IMR-90 (cell line): ENCODE data around the gene SCYGR7. TPM values are rescaled to one million over a fixed set of nuclear protein-coding genes. Genes with fewer than 3 reads are reported as not detected.

Source experiments
- ATAC-seq: fragments of 200-7000 bp; cut with Tn5 transposase; 2 replicates; pipeline ENCODE4 v1.9.1; 2020; ENCODE audit warnings: low read depth, mild to moderate bottlenecking, moderate library complexity
- BruUV-seq: library from RNA; stranded (reverse); fragments of 400-500 nt; replicated peaks from 2 replicates; lab custom pipeline; 2021; lab: Mats Ljungman, UMichigan
- CTCF ChIA-PET: fragments of 300-600 bp; formaldehyde crosslinking; extraction: SDS; loops from one replicate; lab custom pipeline; 2021; ENCODE audit warnings: antibody characterized with exemption; lab: Yijun Ruan, JAX
- POLR2A ChIA-PET: fragments of 300-600 bp; sonication (Branson Sonifier 250); formaldehyde crosslinking; loops from one replicate; lab custom pipeline; 2022; ENCODE audit warnings: antibody characterized with exemption; ENCODE audit not compliant: unreplicated experiment; lab: Charles Lee
- DNase-seq: peaks from one replicate; pipeline ENCODE4 v3.0.0; 2013
- H2AFZ ChIP-seq: replicated peaks from 2 replicates; pipeline ENCODE3; 2013; ENCODE audit warnings: low read length, mild to moderate bottlenecking; ENCODE audit not compliant: poor library complexity
- H2AK5ac ChIP-seq: 2 replicates; pipeline ENCODE4 v1.6.1; 2013; ENCODE audit warnings: low read depth, low read length, inconsistent platforms
- H2AK9ac ChIP-seq: replicated peaks from 2 replicates; pipeline ENCODE3; 2013; ENCODE audit warnings: mild to moderate bottlenecking, low read depth, low read length, moderate library complexity; ENCODE audit not compliant: poor library complexity
- H2BK120ac ChIP-seq: 2 replicates; pipeline ENCODE4 v1.6.1; 2013; ENCODE audit warnings: low read depth, low read length, inconsistent platforms
- H2BK15ac ChIP-seq: 3 replicates; pipeline ENCODE4 v1.6.1; 2013; ENCODE audit warnings: low read depth, low read length, inconsistent platforms
- H2BK20ac ChIP-seq: 2 replicates; pipeline ENCODE4 v1.6.1; 2013; ENCODE audit warnings: low read depth, mild to moderate bottlenecking, inconsistent platforms, low read length, moderate library complexity
- H2BK5ac ChIP-seq: 2 replicates; pipeline ENCODE4 v1.6.1; 2013; ENCODE audit warnings: mild to moderate bottlenecking, low read depth, low read length, inconsistent platforms; ENCODE audit not compliant: poor library complexity, severe bottlenecking
- H3K14ac ChIP-seq: replicated peaks from 2 replicates; pipeline ENCODE4 v1.6.1; 2013; ENCODE audit warnings: low read depth, low read length, inconsistent platforms
- H3K18ac ChIP-seq: 2 replicates; pipeline ENCODE4 v1.6.1; 2013; ENCODE audit warnings: low read depth, low read length, control low read depth
- H3K23ac ChIP-seq: 2 replicates; pipeline ENCODE4 v1.6.1; 2013; ENCODE audit warnings: low read depth, low read length, inconsistent platforms
- H3K27ac ChIP-seq: 2 replicates; pipeline ENCODE4 v1.5.1; 2013; ENCODE audit warnings: mild to moderate bottlenecking, control low read depth, low read length; ENCODE audit not compliant: insufficient read depth
- H3K27me3 ChIP-seq: 2 replicates; pipeline ENCODE4 v1.6.1; 2013; ENCODE audit warnings: low read length; ENCODE audit not compliant: control insufficient read depth, insufficient read depth
- H3K36me3 ChIP-seq: 2 replicates; pipeline ENCODE4 v1.6.1; 2013; ENCODE audit warnings: low read length, mixed read lengths; ENCODE audit not compliant: control insufficient read depth, insufficient read depth
- H3K4ac ChIP-seq: 2 replicates; pipeline ENCODE4 v1.6.1; 2013; ENCODE audit warnings: low read depth, low read length, inconsistent platforms
- H3K4me1 ChIP-seq: 2 replicates; pipeline ENCODE4 v1.6.1; 2013; ENCODE audit warnings: low read length, mixed read lengths; ENCODE audit not compliant: control insufficient read depth, insufficient read depth
- H3K4me2 ChIP-seq: 2 replicates; pipeline ENCODE4 v1.6.1; 2013; ENCODE audit warnings: low read depth, mild to moderate bottlenecking, control low read depth, low read length, moderate library complexity
- H3K4me3 ChIP-seq: 2 replicates; pipeline ENCODE4 v1.5.1; 2013; ENCODE audit warnings: low read depth, mild to moderate bottlenecking, control low read depth, low read length, moderate library complexity; ENCODE audit not compliant: insufficient read depth
- H3K56ac ChIP-seq: 2 replicates; pipeline ENCODE4 v1.6.1; 2013; ENCODE audit warnings: low read length, inconsistent platforms; ENCODE audit not compliant: insufficient read depth; ENCODE audit errors: extremely low read depth
- H3K79me1 ChIP-seq, 2 experiments: 2 replicates each; pipeline ENCODE4 v1.6.1; 2013; ENCODE audit warnings: low read length in 2 of 2, inconsistent platforms in 1 of 2, low read depth in 1 of 2
- H3K9ac ChIP-seq: 2 replicates; pipeline ENCODE4 v1.6.1; 2013; ENCODE audit warnings: low read depth, low read length, control low read depth
- H3K9me1 ChIP-seq: 2 replicates; pipeline ENCODE4 v1.6.1; 2013; ENCODE audit warnings: low read length, inconsistent platforms; ENCODE audit not compliant: insufficient read depth
- H3K9me3 ChIP-seq: 2 replicates; pipeline ENCODE4 v1.6.1; 2013; ENCODE audit warnings: low read length; ENCODE audit not compliant: control insufficient read depth, insufficient read depth
- H4K20me1 ChIP-seq: 2 replicates; pipeline ENCODE4 v1.6.1; 2013; ENCODE audit warnings: low read length, inconsistent platforms; ENCODE audit not compliant: insufficient read depth
- H4K5ac ChIP-seq: 2 replicates; pipeline ENCODE4 v1.6.1; 2013; ENCODE audit warnings: mild to moderate bottlenecking, low read depth, low read length, control low read depth
- H4K8ac ChIP-seq, 2 experiments: 2 replicates each; pipeline ENCODE4 v1.6.1; 2013; ENCODE audit warnings: low read depth in 2 of 2, low read length in 2 of 2, control low read depth in 1 of 2, inconsistent platforms in 1 of 2
- H4K91ac ChIP-seq: 2 replicates; pipeline ENCODE4 v1.6.1; 2013; ENCODE audit warnings: low read depth, low read length, inconsistent platforms; ENCODE audit not compliant: insufficient read depth
- CTCF ChIP-seq: conservative IDR thresholded peaks from 2 replicates; pipeline ENCODE4 v1.5.1; 2012; ENCODE audit warnings: mild to moderate bottlenecking, low read depth, low read length, improper control_type of control experiment
- ELK1 ChIP-seq: fragments of 150-350 bp; IDR thresholded peaks from 2 replicates; pipeline ENCODE4 v1.6.1; 2016; ENCODE audit warnings: low read depth, mild to moderate bottlenecking, low read length, moderate library complexity, borderline replicate concordance
- MAZ ChIP-seq: IDR thresholded peaks from 2 replicates; pipeline ENCODE4 v1.6.1; 2012; ENCODE audit warnings: low read depth, mild to moderate bottlenecking, low read length, improper control_type of control experiment, moderate library complexity, borderline replicate concordance
- WGBS, 2 experiments: methylation state at CpG; one replicate each; pipeline versions ENCODE4 v1.1.5 to v1.1.7; 2013; ENCODE audit warnings: missing lambda C conversion rate in 2 of 2; ENCODE audit not compliant: insufficient read length in 1 of 2; ENCODE audit errors: extremely low coverage in 2 of 2; 5-methylcytosine and 5-hydroxymethylcytosine counted together
- dilution Hi-C: fragments of 300-500 bp; cut with HindIII; formaldehyde crosslinking; loops from one replicate; pipeline ENCODE4 v1.14.3; 2018; ENCODE audit warnings: low sequenced_read_pairs; ENCODE audit not compliant: unreplicated experiment
- in situ Hi-C: fragments of 300-500 bp; cut with MboI; formaldehyde crosslinking; loops from 3 replicates; pipeline ENCODE4 v1.14.3; 2019; ENCODE audit warnings: low sequenced_read_pairs, inconsistent platforms, mixed read lengths
- intact Hi-C: fragments of 100-400 bp; cut with micrococcal nuclease; formaldehyde crosslinking; loops from 2 replicates; pipeline ENCODE4 v1.10.0; 2022
- polyA plus RNA-seq, 3 experiments: library from polyadenylated mRNA; depleted of rRNA; stranded (reverse); fragments of >200 nt; gene quantifications; 2 replicates each; pipeline ENCODE4 v1.2.3, GENCODE V29; 2012; ENCODE audit warnings: low replicate concordance in 1 of 3
- total RNA-seq: library from RNA; depleted of rRNA; stranded (reverse); fragments of >200 nt; gene quantifications from 2 replicates; pipeline ENCODE4 v1.2.3, GENCODE V29; 2012

The SCYGR7 gene
- total and polyA plus RNA-seq, 2 of the 4 experiments (the other 2 are of a cell fraction) = not detected

- Histone ChIP-seq H3K4ac (no peak within 1 kb of the TSS), H2BK20ac (no peak within 1 kb of the TSS), H4K5ac (no peak within 1 kb of the TSS), H3K79me1 (no peaks in the 10 kb centered on the region), H3K9ac (no peak within 1 kb of the TSS), H2BK120ac (no peak within 1 kb of the TSS), H3K4me3 (no peak within 1 kb of the TSS), H3K4me2 (no peak within 1 kb of the TSS), H4K91ac (no peak within 1 kb of the TSS), H4K20me1 (no peaks in the 10 kb centered on the region), H2AFZ (no peak within 1 kb of the TSS), H3K9me1 (no peaks in the 10 kb centered on the region), H3K36me3 (no peaks in the 10 kb centered on the region), H2BK15ac (no peak within 1 kb of the TSS), H3K18ac (no peak within 1 kb of the TSS), H3K27ac (no peak within 1 kb of the TSS), H2BK5ac (no peak within 1 kb of the TSS), H2AK5ac (no peak within 1 kb of the TSS), H3K56ac (no peak within 1 kb of the TSS), H3K4me1 (no peaks in the 10 kb centered on the region), H2AK9ac (no peak within 1 kb of the TSS), H3K9me3 (no peaks in the 10 kb centered on the region), H3K23ac (no peak within 1 kb of the TSS), H3K14ac (no peak within 1 kb of the TSS), H4K8ac (no peak within 1 kb of the TSS), H3K27me3 (no peaks in the 10 kb centered on the region)
- intact Hi-C loops = no loop called here
- DNase-seq (no peak), ATAC-seq (no peak)
- ChIA-PET POLR2A (no interaction called here), CTCF (no interaction called here)
- in situ Hi-C loops = no loop called here
- dilution Hi-C loops = no loop called here
- BruUV-seq = no TSS peak
- no peak for TF ChIP-seq ELK1
- TF ChIP-seq MAZ = no peak
- TF ChIP-seq CTCF = no peak
- 43% methylated on average over 1 of the region's 15 CpGs; no CpG with 5 or more reads in 1 of the 2 experiments for WGBS, 2 experiments
These were observed 3.6 kb upstream of the SCYGR7 start, which contains the start of gene SCYGR6 for GRCh38 chr2:227724394-227725039. Gene SCYGR6 (minus strand): TSS chr2:227724757. CDS start chr2:227724757, 0 bp downstream.
